GM23248 (cell line): ENCODE results near the gene CD101. TPM values are rescaled to one million over a fixed set of nuclear protein-coding genes. Genes with fewer than 3 reads are reported as not detected.

Experiments
- DNase-seq: peaks from one replicate; pipeline ENCODE4 v3.0.0-alpha.2; 2015
- H2AFZ ChIP-seq: fragments of 200-600 bp; sonication (generic); 2 replicates; pipeline ENCODE4 v1.6.1; 2016; ENCODE audit warnings: antibody characterized with exemption
- H3F3A ChIP-seq: fragments of 200-600 bp; sonication (generic); 2 replicates; pipeline ENCODE4 v1.6.1; 2016; ENCODE audit warnings: mild to moderate bottlenecking, antibody characterized with exemption, mixed run types; ENCODE audit not compliant: insufficient read depth
- H3K27ac ChIP-seq: fragments of 200-600 bp; sonication (generic); 2 replicates; pipeline ENCODE4 v1.5.1; 2016; ENCODE audit warnings: mild to moderate bottlenecking
- H3K27me3 ChIP-seq: fragments of 200-600 bp; sonication (generic); replicated peaks from 2 replicates; pipeline ENCODE4 v1.6.1; 2016; ENCODE audit warnings: mild to moderate bottlenecking; ENCODE audit not compliant: insufficient read depth
- H3K36me3 ChIP-seq: fragments of 200-600 bp; sonication (generic); 2 replicates; pipeline ENCODE4 v1.6.1; 2016; ENCODE audit warnings: low read depth, mild to moderate bottlenecking
- H3K4me1 ChIP-seq: fragments of 200-600 bp; sonication (generic); 2 replicates; pipeline ENCODE4 v1.6.1; 2016; ENCODE audit warnings: mild to moderate bottlenecking; ENCODE audit not compliant: insufficient read depth
- H3K4me2 ChIP-seq: fragments of 200-600 bp; sonication (generic); one replicate; pipeline ENCODE4 v1.6.1; 2016; ENCODE audit warnings: mild to moderate bottlenecking; ENCODE audit not compliant: unreplicated experiment
- H3K4me3 ChIP-seq: fragments of 200-600 bp; sonication (generic); 2 replicates; pipeline ENCODE4 v1.5.1; 2016; ENCODE audit warnings: mild to moderate bottlenecking
- H3K79me2 ChIP-seq: fragments of 200-600 bp; sonication (generic); 2 replicates; pipeline ENCODE4 v1.6.1; 2016; ENCODE audit warnings: mild to moderate bottlenecking; ENCODE audit not compliant: insufficient read depth
- H3K9ac ChIP-seq: fragments of 200-600 bp; sonication (generic); 2 replicates; pipeline ENCODE4 v1.6.1; 2016; ENCODE audit warnings: mild to moderate bottlenecking
- H3K9me2 ChIP-seq: fragments of 200-600 bp; sonication (generic); 2 replicates; pipeline ENCODE4 v1.6.1; 2016; ENCODE audit warnings: mixed run types, mild to moderate bottlenecking, moderate library complexity; ENCODE audit not compliant: insufficient read depth
- H3K9me3 ChIP-seq: fragments of 200-600 bp; sonication (generic); one replicate; pipeline ENCODE4 v1.6.1; 2017; ENCODE audit warnings: low read depth
- H4K20me1 ChIP-seq: fragments of 200-600 bp; sonication (generic); 2 replicates; pipeline ENCODE4 v1.6.0; 2016; ENCODE audit not compliant: insufficient read depth
- EZH2 ChIP-seq: fragments of 200-600 bp; sonication (generic); IDR thresholded peaks from 2 replicates; pipeline ENCODE4 v1.6.1; 2018; ENCODE audit warnings: antibody characterized with exemption, mild to moderate bottlenecking; ENCODE audit not compliant: insufficient read depth, poor library complexity, severe bottlenecking
- EZH2phosphoT487 ChIP-seq: fragments of 200-600 bp; sonication (generic); IDR thresholded peaks from 2 replicates; pipeline ENCODE4 v1.6.1; 2018; ENCODE audit warnings: antibody characterized with exemption, moderate library complexity, mild to moderate bottlenecking, low read depth; ENCODE audit not compliant: insufficient read depth
- WGBS, 2 experiments: methylation state at CpG; one replicate each; pipeline ENCODE4 v1.1.6; 2015 to 2017; ENCODE audit warnings: low lambda C conversion rate in 2 of 2, low coverage in 1 of 2; ENCODE audit errors: missing lambda C conversion rate in 2 of 2; 5-methylcytosine and 5-hydroxymethylcytosine counted together
- in situ Hi-C: fragments of 300-500 bp; cut with MboI; formaldehyde crosslinking; loops from 2 replicates; pipeline ENCODE4 v1.15.0; 2020
- polyA plus RNA-seq: library from polyadenylated mRNA; unstranded; fragments of >200 nt; fragmentation: Nextera tagmentation; extraction: Ambion mirVana; gene quantifications from 2 replicates; pipeline ENCODE4 v1.2.1, GENCODE V29; 2016
- total RNA-seq: library from RNA; depleted of rRNA; stranded (reverse); fragments of >200 nt; shearing (Covaris generic); gene quantifications from 2 replicates; pipeline ENCODE4 v1.2.3, GENCODE V29; 2014

The CD101 gene
- total and polyA plus RNA-seq, 2 experiments from 2014 or later = not detected

- peaks cover 6% of the 10 kb centered on the region; the same call in 1 of the 2 replicates for H3K4me1 ChIP-seq
- TF ChIP-seq EZH2phosphoT487 (no peak), EZH2 (no peak)
- in situ Hi-C loops = no loop called here
- H3K9me2 ChIP-seq = no peaks in the 10 kb centered on the region
- H3F3A ChIP-seq = no peaks in the 10 kb centered on the region
- no peak for DNase-seq
- WGBS, 2 experiments = 80 to 91% methylated on average over 3 of the region's 3 CpGs
- H3K27me3 ChIP-seq = no peaks in the 10 kb centered on the region
- H3K9ac ChIP-seq = no peak overlapping the region
- no peaks in the 10 kb centered on the region for H3K79me2 ChIP-seq
- H2AFZ ChIP-seq = no peak overlapping the region
- H3K27ac ChIP-seq = no peak overlapping the region
- no peak overlapping the region for H3K4me3 ChIP-seq
- H3K4me2 ChIP-seq = no peak overlapping the region
- H4K20me1 ChIP-seq = no peaks in the 10 kb centered on the region
- no peaks in the 10 kb centered on the region for H3K9me3 ChIP-seq
- H3K36me3 ChIP-seq = no peaks in the 10 kb centered on the region
These were observed 14.2 kb downstream of the CD101 start for GRCh38 chr1:117015724-117016123.

- peaks cover 6% of the 10 kb centered on the region; the same call in 1 of the 2 replicates for H3K4me1 ChIP-seq
- H3K9me3 ChIP-seq = no peaks in the 10 kb centered on the region
- H3K27me3 ChIP-seq = no peaks in the 10 kb centered on the region
- in situ Hi-C loops = no loop called here
- H3K27ac ChIP-seq = no peak overlapping the region
- 82 to 88% methylated on average over 4 of the region's 4 CpGs for WGBS, 2 experiments
- H3F3A ChIP-seq = no peaks in the 10 kb centered on the region
- H3K9me2 ChIP-seq = no peaks in the 10 kb centered on the region
- no peak overlapping the region for H3K4me3 ChIP-seq
- H4K20me1 ChIP-seq = no peaks in the 10 kb centered on the region
- no peak overlapping the region for H3K4me2 ChIP-seq
- H2AFZ ChIP-seq = no peak overlapping the region
- no peaks in the 10 kb centered on the region for H3K36me3 ChIP-seq
- H3K79me2 ChIP-seq = no peaks in the 10 kb centered on the region
- TF ChIP-seq EZH2 = no peak
- no peak for TF ChIP-seq EZH2phosphoT487
- H3K9ac ChIP-seq = no peak overlapping the region
- no peak for DNase-seq
These were observed 15.5 kb downstream of the CD101 start for GRCh38 chr1:117017062-117017461.

GRCh38 chr1:117017648-117018047, 16.1 kb downstream of the CD101 start:
- in situ Hi-C loops = no loop called here
- Histone ChIP-seq H3K4me1 (peaks cover 6% of the 10 kb centered on the region; the same call in 1 of the 2 replicates), H3K27ac (no peak overlapping the region), H3F3A (no peaks in the 10 kb centered on the region), H3K9me2 (no peaks in the 10 kb centered on the region), H3K27me3 (no peaks in the 10 kb centered on the region), H3K9ac (no peak overlapping the region), H4K20me1 (no peaks in the 10 kb centered on the region), H3K36me3 (no peaks in the 10 kb centered on the region), H2AFZ (no peak overlapping the region), H3K4me3 (no peak overlapping the region), H3K4me2 (no peak overlapping the region), H3K9me3 (no peaks in the 10 kb centered on the region), H3K79me2 (no peaks in the 10 kb centered on the region)
- TF ChIP-seq EZH2 = no peak
- no peak for TF ChIP-seq EZH2phosphoT487
- no peak for DNase-seq
- WGBS, 2 experiments = 32 to 39% methylated on average over 3 of the region's 3 CpGs

DNA sequence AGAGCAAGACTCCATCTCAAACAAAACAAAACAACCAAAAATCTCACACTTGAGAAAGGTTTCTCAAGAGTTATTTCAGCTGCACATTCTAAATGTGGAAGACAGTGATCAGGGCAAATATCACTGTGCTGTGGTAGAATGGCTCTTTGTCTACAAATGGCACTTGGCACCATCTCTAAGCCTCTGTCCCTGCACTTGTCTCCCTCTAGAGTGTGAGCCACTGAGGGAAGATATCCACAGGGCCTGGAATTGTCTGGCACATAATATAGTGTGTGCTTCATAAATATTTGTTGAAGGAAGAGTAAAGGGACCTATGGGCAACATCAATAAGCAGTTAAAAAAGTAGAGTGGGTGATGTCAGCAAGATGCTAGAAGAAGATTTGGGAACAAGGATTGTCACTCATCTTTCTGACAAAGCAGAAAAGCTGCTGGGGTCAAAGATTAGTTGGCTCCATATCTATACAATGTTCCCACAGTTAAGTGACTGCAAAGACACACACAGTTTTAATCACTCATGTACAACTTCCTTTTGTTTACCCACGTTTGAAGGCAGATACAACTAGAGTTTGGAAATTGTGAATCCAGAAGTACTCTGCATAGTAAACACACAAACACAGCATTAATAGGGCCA, 19.1 kb downstream of the CD101 start:
- no peaks in the 10 kb centered on the region for H3K27me3 ChIP-seq
- DNase-seq = no peak
- H3K4me2 ChIP-seq = no peak overlapping the region
- no peaks in the 10 kb centered on the region for H4K20me1 ChIP-seq
- H3K4me1 ChIP-seq = no peaks in the 10 kb centered on the region
- in situ Hi-C loops = no loop called here
- no peak overlapping the region for H2AFZ ChIP-seq
- H3K9me3 ChIP-seq = no peaks in the 10 kb centered on the region
- WGBS, 2 experiments = 56 to 59% methylated on average over 1 of the region's 1 CpG
- no peaks in the 10 kb centered on the region for H3K79me2 ChIP-seq
- H3K9me2 ChIP-seq = no peaks in the 10 kb centered on the region
- H3K27ac ChIP-seq = no peak overlapping the region
- H3K9ac ChIP-seq = no peak overlapping the region
- H3F3A ChIP-seq = no peaks in the 10 kb centered on the region
- no peak overlapping the region for H3K4me3 ChIP-seq
- TF ChIP-seq EZH2 (no peak), EZH2phosphoT487 (no peak)
- H3K36me3 ChIP-seq = no peaks in the 10 kb centered on the region
